Trophoblast cell (in vitro differentiated cells and primary cell): ENCODE data around the gene ABCC8.

Source experiments
- DNase-seq, 2 donors: peaks; one replicate each; pipeline ENCODE4 v3.0.0-alpha.2; 2016
- H2AFZ ChIP-seq: 2 replicates; pipeline ENCODE4 v1.6.1; 2013; ENCODE audit warnings: low read length, moderate library complexity, mild to moderate bottlenecking; ENCODE audit not compliant: insufficient read depth, poor library complexity
- H2AK5ac ChIP-seq: 2 replicates; pipeline ENCODE4 v1.6.1; 2013; ENCODE audit warnings: mild to moderate bottlenecking, low read length
- H2BK120ac ChIP-seq: 2 replicates; pipeline ENCODE4 v1.6.1; 2013; ENCODE audit warnings: low read length, mild to moderate bottlenecking, moderate library complexity; ENCODE audit not compliant: insufficient read depth, poor library complexity
- H2BK12ac ChIP-seq: 2 replicates; pipeline ENCODE4 v1.6.1; 2013; ENCODE audit warnings: mild to moderate bottlenecking, low read length, moderate library complexity
- H2BK5ac ChIP-seq: 2 replicates; pipeline ENCODE4 v1.6.1; 2013; ENCODE audit warnings: low read length, low read depth, moderate library complexity, mild to moderate bottlenecking; ENCODE audit not compliant: poor library complexity
- H3K14ac ChIP-seq: 2 replicates; pipeline ENCODE4 v1.6.1; 2013; ENCODE audit warnings: mild to moderate bottlenecking, low read length
- H3K18ac ChIP-seq: 2 replicates; pipeline ENCODE4 v1.6.1; 2013; ENCODE audit warnings: mild to moderate bottlenecking, low read length
- H3K23ac ChIP-seq: 2 replicates; pipeline ENCODE4 v1.6.1; 2013; ENCODE audit warnings: low read length
- H3K27ac ChIP-seq: 2 replicates; pipeline ENCODE4 v1.5.1; 2013; ENCODE audit warnings: low read depth, mild to moderate bottlenecking, inconsistent platforms, low read length, moderate library complexity
- H3K27me3 ChIP-seq: 2 replicates; pipeline ENCODE4 v1.6.1; 2013; ENCODE audit warnings: inconsistent platforms, mild to moderate bottlenecking, low read length, moderate library complexity; ENCODE audit not compliant: insufficient read depth
- H3K36me3 ChIP-seq, 2 experiments: 1 replicate in 1 of 2; 2 replicates in 1 of 2; pipeline ENCODE4 v1.6.1; 2013; ENCODE audit warnings: low read length in 2 of 2, mild to moderate bottlenecking in 2 of 2, moderate library complexity in 1 of 2; ENCODE audit not compliant: insufficient read depth in 2 of 2, control insufficient read depth in 1 of 2
- H3K4ac ChIP-seq: 2 replicates; pipeline ENCODE4 v1.6.1; 2013; ENCODE audit warnings: low read depth, mild to moderate bottlenecking, low read length, moderate library complexity
- H3K4me1 ChIP-seq, 2 experiments: 1 replicate in 1 of 2; 2 replicates in 1 of 2; pipeline ENCODE4 v1.6.1; 2013; ENCODE audit warnings: low read length in 2 of 2, mild to moderate bottlenecking in 2 of 2, moderate library complexity in 1 of 2; ENCODE audit not compliant: insufficient read depth in 2 of 2, control insufficient read depth in 1 of 2
- H3K4me2 ChIP-seq: 2 replicates; pipeline ENCODE4 v1.6.1; 2013; ENCODE audit warnings: inconsistent platforms, mild to moderate bottlenecking, low read length, moderate library complexity
- H3K4me3 ChIP-seq: 2 replicates; pipeline ENCODE4 v1.5.1; 2013; ENCODE audit warnings: mild to moderate bottlenecking, low read depth, low read length, inconsistent platforms
- H3K79me1 ChIP-seq: one replicate; pipeline ENCODE4 v1.6.1; 2013; ENCODE audit warnings: low read length
- H3K79me2 ChIP-seq: 2 replicates; pipeline ENCODE4 v1.6.1; 2013; ENCODE audit warnings: low read length, mild to moderate bottlenecking; ENCODE audit not compliant: control insufficient read depth, insufficient read depth, poor library complexity
- H3K9ac ChIP-seq: 2 replicates; pipeline ENCODE4 v1.6.1; 2013; ENCODE audit warnings: mild to moderate bottlenecking, low read length
- H3K9me3 ChIP-seq: 2 replicates; pipeline ENCODE4 v1.6.1; 2013; ENCODE audit warnings: low read depth, mild to moderate bottlenecking, control low read depth, inconsistent platforms, low read length; ENCODE audit not compliant: insufficient read depth
- H4K12ac ChIP-seq: 2 replicates; pipeline ENCODE4 v1.6.1; 2013; ENCODE audit warnings: low read depth, mild to moderate bottlenecking, low read length, moderate library complexity
- H4K8ac ChIP-seq: 2 replicates; pipeline ENCODE4 v1.6.1; 2013; ENCODE audit warnings: low read depth, mild to moderate bottlenecking, low read length, moderate library complexity
- H4K91ac ChIP-seq: one replicate; pipeline ENCODE4 v1.6.1; 2013; ENCODE audit warnings: low read depth, mild to moderate bottlenecking, low read length, moderate library complexity
- WGBS: extraction: QIAGEN DNeasy Blood & Tissue Kit; methylation state at CpG from one replicate; pipeline ENCODE4 v1.1.7; 2013; ENCODE audit warnings: missing lambda C conversion rate; ENCODE audit not compliant: insufficient read length, insufficient coverage; ENCODE audit errors: extremely low coverage; 5-methylcytosine and 5-hydroxymethylcytosine counted together

The ABCC8 gene

DNA sequence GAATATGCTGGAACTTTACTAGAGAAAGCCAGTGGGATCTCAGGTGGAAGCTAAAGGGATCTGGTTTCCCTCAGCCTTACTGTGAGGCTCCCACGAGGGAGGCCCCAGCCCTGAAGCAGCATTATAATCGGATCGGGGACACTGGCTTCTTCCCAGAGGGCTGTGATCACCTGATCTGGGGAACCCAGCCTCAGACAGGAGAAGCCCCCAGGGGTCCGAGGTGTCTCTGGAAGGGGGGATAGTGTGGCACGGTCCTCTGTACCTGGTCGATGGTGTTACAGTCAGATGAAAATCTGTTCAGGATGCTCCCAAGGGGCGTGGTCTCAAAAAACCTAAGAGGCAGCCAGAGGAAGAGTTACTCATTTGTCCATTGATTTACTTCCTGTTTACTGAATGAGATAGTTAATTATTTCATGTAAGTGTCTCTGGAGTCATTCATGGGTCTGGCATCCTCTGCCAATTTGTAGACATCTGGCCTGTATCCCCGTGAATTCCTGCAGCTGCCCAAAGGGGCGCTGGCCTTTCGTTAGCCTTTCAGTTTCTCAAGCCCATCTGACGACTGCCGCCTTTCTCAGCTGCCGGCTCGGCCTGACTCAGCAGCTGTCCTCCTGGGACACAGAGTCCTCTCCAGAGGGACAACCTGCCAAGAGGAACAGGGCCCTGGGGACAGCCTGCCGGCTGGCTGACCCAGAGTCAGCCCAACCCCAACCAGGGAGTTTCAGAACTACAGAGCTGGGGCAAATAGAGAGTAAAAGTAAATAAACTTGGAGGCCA, 71.2 kb downstream of the ABCC8 start:
- no peak overlapping the region for H3K14ac ChIP-seq
- H2BK120ac ChIP-seq, result no peak overlapping the region
- no peak overlapping the region for H2BK5ac ChIP-seq
- DNase-seq, result peak in 1 of 2 donors; percentile 10
- no peak overlapping the region for H3K27ac ChIP-seq
- no peaks in the 10 kb centered on the region for H3K79me2 ChIP-seq
- H3K4me2 ChIP-seq, result no peak overlapping the region
- H2BK12ac ChIP-seq, result no peak overlapping the region
- H3K4me3 ChIP-seq, result no peak overlapping the region
- H2AK5ac ChIP-seq, result no peak overlapping the region
- H3K4me1 ChIP-seq, result no peaks in the 10 kb centered on the region
- H2AFZ ChIP-seq, result no peak overlapping the region
- no peak overlapping the region for H3K23ac ChIP-seq
- no peak overlapping the region for H3K18ac ChIP-seq
- no peak overlapping the region for H4K8ac ChIP-seq
- H3K9me3 ChIP-seq, result no peaks in the 10 kb centered on the region
- no peak overlapping the region for H4K91ac ChIP-seq
- no CpG with 5 or more reads among the region's 15 CpGs for WGBS
- no peaks in the 10 kb centered on the region for H3K27me3 ChIP-seq
- no peaks in the 10 kb centered on the region for H3K36me3 ChIP-seq
- no peak overlapping the region for H3K9ac ChIP-seq
- H3K4ac ChIP-seq, result no peak overlapping the region
- H4K12ac ChIP-seq, result no peak overlapping the region
- H3K79me1 ChIP-seq, result no peaks in the 10 kb centered on the region

DNA sequence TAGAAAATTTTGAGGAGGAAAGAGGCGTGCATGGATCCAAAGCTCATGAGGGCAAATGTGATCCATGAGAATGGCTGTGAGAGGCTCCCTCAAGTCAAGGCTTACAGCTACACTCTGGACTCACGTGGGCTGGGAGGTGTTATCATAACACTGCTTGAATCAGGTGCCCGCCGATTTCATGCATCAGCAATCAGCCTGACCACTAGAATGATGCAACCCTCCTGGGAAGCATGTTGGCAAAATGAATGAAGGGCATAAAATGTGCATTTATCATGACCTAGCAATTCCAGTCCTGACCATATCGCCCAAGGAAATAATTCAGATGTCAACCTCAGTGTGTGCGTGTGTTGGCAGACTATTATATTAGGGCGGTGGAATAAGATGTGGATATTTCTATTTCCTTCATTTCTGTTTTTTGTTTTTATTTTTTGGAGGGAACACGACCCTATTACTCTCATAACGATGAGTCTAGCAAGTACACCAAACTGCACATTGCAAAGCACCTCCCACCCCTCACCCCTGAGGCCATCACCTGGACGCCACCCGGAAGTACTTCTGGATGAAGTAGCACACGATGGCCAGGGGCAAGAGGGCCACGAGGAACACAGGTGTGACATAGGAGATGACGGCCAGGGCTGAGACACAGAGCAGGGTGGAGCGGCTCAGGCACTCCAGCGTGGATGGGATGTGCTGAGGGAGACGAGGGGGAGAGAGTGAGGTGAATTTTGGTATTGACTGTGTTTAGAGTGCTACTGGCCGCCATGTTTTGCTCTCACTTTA, 72.5 kb downstream of the ABCC8 start:
- no peaks in the 10 kb centered on the region for H3K79me1 ChIP-seq
- H3K36me3 ChIP-seq, result no peaks in the 10 kb centered on the region
- H3K14ac ChIP-seq, result no peak overlapping the region
- no peak overlapping the region for H2AK5ac ChIP-seq
- H4K8ac ChIP-seq, result no peak overlapping the region
- H4K12ac ChIP-seq, result no peak overlapping the region
- WGBS, result no CpG with 5 or more reads among the region's 18 CpGs
- H2BK120ac ChIP-seq, result no peak overlapping the region
- H2AFZ ChIP-seq, result no peak overlapping the region
- no peak overlapping the region for H2BK5ac ChIP-seq
- no peaks in the 10 kb centered on the region for H3K79me2 ChIP-seq
- no peak overlapping the region for H3K18ac ChIP-seq
- H3K27me3 ChIP-seq, result no peaks in the 10 kb centered on the region
- no peak overlapping the region for H3K4me2 ChIP-seq
- H3K27ac ChIP-seq, result no peak overlapping the region
- H3K4me1 ChIP-seq, result no peaks in the 10 kb centered on the region
- no peaks in the 10 kb centered on the region for H3K9me3 ChIP-seq
- H4K91ac ChIP-seq, result no peak overlapping the region
- H3K9ac ChIP-seq, result no peak overlapping the region
- no peak overlapping the region for H3K23ac ChIP-seq
- no peak overlapping the region for H3K4me3 ChIP-seq
- H3K4ac ChIP-seq, result no peak overlapping the region
- H2BK12ac ChIP-seq, result no peak overlapping the region
- no peak for DNase-seq

DNA sequence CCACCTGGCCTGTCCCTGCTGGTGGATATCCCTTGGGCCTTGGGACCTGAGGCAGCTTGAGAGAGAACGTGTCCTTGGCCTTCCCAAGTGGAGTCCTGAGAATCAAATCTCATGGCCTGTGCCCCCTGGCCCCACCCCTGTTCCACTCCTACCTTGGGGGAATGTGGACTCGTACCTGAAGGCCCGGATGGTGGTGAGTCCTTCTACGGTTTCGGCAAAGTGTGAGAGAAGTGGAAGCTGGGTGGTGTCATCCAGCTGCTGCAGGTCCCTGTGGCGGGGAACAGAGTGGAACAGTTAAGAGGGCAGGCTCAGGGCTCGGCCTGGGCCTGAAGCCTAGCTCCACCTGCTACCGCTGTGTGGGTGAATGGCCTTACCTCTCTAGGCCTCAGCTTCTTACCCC, 74.2 kb downstream of the ABCC8 start:
- no peaks in the 10 kb centered on the region for H3K36me3 ChIP-seq
- H3K23ac ChIP-seq, result no peak overlapping the region
- no peak overlapping the region for H3K4me2 ChIP-seq
- H3K9me3 ChIP-seq, result no peaks in the 10 kb centered on the region
- no peaks in the 10 kb centered on the region for H3K4me1 ChIP-seq
- no CpG with 5 or more reads among the region's 8 CpGs for WGBS
- no peak for DNase-seq
- H3K27me3 ChIP-seq, result no peaks in the 10 kb centered on the region
- H2BK5ac ChIP-seq, result no peak overlapping the region
- H2AFZ ChIP-seq, result no peak overlapping the region
- no peak overlapping the region for H2AK5ac ChIP-seq
- H3K79me1 ChIP-seq, result no peaks in the 10 kb centered on the region
- H3K79me2 ChIP-seq, result no peaks in the 10 kb centered on the region
- no peak overlapping the region for H3K14ac ChIP-seq
- no peak overlapping the region for H4K8ac ChIP-seq
- no peak overlapping the region for H3K18ac ChIP-seq
- no peak overlapping the region for H3K9ac ChIP-seq
- no peak overlapping the region for H3K4me3 ChIP-seq
- H4K12ac ChIP-seq, result no peak overlapping the region
- H3K4ac ChIP-seq, result no peak overlapping the region
- H2BK120ac ChIP-seq, result no peak overlapping the region
- no peak overlapping the region for H2BK12ac ChIP-seq
- H3K27ac ChIP-seq, result no peak overlapping the region
- H4K91ac ChIP-seq, result no peak overlapping the region

DNA sequence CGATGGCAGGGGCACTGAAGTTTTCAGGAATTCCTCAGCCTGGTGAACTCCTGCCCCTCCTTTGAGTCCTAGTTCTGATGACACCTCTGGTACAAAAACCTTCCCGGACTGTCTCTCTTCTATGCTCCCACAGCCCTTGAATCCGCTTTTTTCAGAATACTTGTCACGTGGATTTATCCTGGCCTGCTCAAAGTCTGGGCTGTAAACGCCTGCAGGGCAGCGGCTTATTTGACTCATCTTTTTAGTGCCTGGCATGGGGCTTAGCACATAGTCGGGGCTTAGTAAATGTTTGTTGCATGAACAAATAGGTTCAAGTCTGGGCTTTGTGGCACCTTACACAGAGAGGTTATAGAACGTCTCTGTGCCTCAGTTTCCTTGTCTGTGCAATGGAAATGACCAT, 74.8 kb downstream of the ABCC8 start:
- no peak overlapping the region for H3K23ac ChIP-seq
- H2BK12ac ChIP-seq, result no peak overlapping the region
- H3K9me3 ChIP-seq, result no peaks in the 10 kb centered on the region
- no peak overlapping the region for H4K91ac ChIP-seq
- no peak overlapping the region for H3K9ac ChIP-seq
- no peak overlapping the region for H2AFZ ChIP-seq
- no peak overlapping the region for H2AK5ac ChIP-seq
- H3K79me2 ChIP-seq, result no peaks in the 10 kb centered on the region
- no peaks in the 10 kb centered on the region for H3K27me3 ChIP-seq
- H2BK120ac ChIP-seq, result no peak overlapping the region
- H3K36me3 ChIP-seq, result no peaks in the 10 kb centered on the region
- H4K8ac ChIP-seq, result no peak overlapping the region
- no peak overlapping the region for H3K27ac ChIP-seq
- no CpG with 5 or more reads among the region's 8 CpGs for WGBS
- no peak for DNase-seq
- H3K4ac ChIP-seq, result no peak overlapping the region
- H3K18ac ChIP-seq, result no peak overlapping the region
- H3K4me2 ChIP-seq, result no peak overlapping the region
- no peaks in the 10 kb centered on the region for H3K4me1 ChIP-seq
- no peaks in the 10 kb centered on the region for H3K79me1 ChIP-seq
- no peak overlapping the region for H3K14ac ChIP-seq
- H3K4me3 ChIP-seq, result no peak overlapping the region
- H4K12ac ChIP-seq, result no peak overlapping the region
- H2BK5ac ChIP-seq, result no peak overlapping the region
